ENCODE measurements around the gene VPS35.

Gene VPS35

DNA sequence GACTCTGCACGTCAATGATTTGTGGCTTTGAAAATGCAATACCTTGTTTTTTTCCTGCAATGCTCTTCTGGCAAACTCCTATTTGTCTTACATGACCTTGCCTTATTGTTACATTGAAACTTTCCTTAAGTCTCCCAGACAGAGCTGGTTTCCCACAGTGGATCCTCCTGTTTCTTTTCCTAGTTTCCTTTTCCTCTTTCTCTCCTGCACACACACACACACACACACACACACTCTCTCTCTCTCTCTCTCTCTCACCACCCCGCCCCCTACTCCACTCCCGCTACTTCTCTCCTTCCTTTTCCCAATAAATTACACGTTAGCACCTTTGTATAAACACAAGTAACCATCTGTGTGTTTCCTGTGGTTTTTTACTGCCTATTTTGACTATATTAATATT, 2.7 kb upstream of the VPS35 start (continued):
- TF ChIP-seq ZIC2 (tag by site-specific recombination; IDR thresholded peaks at IDR 0.05) = no peak
- TF ChIP-seq KLF9 (tag by site-specific recombination; IDR thresholded peaks at IDR 0.05; ENCODE audit: low read depth) = no peak
- TF ChIP-seq, protein P1, sequence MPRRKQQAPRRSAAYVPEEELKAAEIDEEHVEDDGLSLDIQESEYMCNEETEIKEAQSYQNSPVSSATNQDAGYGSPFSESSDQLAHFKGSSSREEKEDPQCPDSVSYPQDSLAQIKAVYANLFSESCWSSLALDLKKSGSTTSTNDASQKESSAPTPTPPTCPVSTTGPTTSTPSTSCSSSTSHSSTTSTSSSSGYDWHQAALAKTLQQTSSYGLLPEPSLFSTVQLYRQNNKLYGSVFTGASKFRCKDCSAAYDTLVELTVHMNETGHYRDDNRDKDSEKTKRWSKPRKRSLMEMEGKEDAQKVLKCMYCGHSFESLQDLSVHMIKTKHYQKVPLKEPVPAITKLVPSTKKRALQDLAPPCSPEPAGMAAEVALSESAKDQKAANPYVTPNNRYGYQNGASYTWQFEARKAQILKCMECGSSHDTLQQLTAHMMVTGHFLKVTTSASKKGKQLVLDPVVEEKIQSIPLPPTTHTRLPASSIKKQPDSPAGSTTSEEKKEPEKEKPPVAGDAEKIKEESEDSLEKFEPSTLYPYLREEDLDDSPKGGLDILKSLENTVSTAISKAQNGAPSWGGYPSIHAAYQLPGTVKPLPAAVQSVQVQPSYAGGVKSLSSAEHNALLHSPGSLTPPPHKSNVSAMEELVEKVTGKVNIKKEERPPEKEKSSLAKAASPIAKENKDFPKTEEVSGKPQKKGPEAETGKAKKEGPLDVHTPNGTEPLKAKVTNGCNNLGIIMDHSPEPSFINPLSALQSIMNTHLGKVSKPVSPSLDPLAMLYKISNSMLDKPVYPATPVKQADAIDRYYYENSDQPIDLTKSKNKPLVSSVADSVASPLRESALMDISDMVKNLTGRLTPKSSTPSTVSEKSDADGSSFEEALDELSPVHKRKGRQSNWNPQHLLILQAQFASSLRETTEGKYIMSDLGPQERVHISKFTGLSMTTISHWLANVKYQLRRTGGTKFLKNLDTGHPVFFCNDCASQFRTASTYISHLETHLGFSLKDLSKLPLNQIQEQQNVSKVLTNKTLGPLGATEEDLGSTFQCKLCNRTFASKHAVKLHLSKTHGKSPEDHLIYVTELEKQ (tag by site-specific recombination; IDR thresholded peaks at IDR 0.05; ENCODE audit: borderline replicate concordance) = no peak
- 0 out of 2 replicates have a peak, but pooled peaks have one; percentile 17 for TF ChIP-seq ZNF596 (tag by site-specific recombination; IDR thresholded peaks at IDR 0.05)
- TF ChIP-seq ZNF549 (tag by site-specific recombination; IDR thresholded peaks at IDR 0.05) = no peak
- no peak for TF ChIP-seq SCRT2 (tag by site-specific recombination; IDR thresholded peaks at IDR 0.05)
- TF ChIP-seq, protein P2, sequence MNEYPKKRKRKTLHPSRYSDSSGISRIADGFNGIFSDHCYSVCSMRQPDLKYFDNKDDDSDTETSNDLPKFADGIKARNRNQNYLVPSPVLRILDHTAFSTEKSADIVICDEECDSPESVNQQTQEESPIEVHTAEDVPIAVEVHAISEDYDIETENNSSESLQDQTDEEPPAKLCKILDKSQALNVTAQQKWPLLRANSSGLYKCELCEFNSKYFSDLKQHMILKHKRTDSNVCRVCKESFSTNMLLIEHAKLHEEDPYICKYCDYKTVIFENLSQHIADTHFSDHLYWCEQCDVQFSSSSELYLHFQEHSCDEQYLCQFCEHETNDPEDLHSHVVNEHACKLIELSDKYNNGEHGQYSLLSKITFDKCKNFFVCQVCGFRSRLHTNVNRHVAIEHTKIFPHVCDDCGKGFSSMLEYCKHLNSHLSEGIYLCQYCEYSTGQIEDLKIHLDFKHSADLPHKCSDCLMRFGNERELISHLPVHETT (tag by site-specific recombination; IDR thresholded peaks at IDR 0.05) = no peak
- TF ChIP-seq, protein P3, sequence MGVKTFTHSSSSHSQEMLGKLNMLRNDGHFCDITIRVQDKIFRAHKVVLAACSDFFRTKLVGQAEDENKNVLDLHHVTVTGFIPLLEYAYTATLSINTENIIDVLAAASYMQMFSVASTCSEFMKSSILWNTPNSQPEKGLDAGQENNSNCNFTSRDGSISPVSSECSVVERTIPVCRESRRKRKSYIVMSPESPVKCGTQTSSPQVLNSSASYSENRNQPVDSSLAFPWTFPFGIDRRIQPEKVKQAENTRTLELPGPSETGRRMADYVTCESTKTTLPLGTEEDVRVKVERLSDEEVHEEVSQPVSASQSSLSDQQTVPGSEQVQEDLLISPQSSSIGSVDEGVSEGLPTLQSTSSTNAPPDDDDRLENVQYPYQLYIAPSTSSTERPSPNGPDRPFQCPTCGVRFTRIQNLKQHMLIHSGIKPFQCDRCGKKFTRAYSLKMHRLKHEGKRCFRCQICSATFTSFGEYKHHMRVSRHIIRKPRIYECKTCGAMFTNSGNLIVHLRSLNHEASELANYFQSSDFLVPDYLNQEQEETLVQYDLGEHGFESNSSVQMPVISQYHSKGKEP (tag by site-specific recombination; IDR thresholded peaks at IDR 0.05) = 0 out of 2 replicates have a peak, but pooled peaks have one; percentile 12
- TF ChIP-seq ZNF292 (tag by site-specific recombination; IDR thresholded peaks at IDR 0.05; ENCODE audit: borderline replicate concordance, low read depth) = no peak
- peak; percentile 54 for TF ChIP-seq SP7 (tag by site-specific recombination; IDR thresholded peaks at IDR 0.05)
- TF ChIP-seq, protein P4, sequence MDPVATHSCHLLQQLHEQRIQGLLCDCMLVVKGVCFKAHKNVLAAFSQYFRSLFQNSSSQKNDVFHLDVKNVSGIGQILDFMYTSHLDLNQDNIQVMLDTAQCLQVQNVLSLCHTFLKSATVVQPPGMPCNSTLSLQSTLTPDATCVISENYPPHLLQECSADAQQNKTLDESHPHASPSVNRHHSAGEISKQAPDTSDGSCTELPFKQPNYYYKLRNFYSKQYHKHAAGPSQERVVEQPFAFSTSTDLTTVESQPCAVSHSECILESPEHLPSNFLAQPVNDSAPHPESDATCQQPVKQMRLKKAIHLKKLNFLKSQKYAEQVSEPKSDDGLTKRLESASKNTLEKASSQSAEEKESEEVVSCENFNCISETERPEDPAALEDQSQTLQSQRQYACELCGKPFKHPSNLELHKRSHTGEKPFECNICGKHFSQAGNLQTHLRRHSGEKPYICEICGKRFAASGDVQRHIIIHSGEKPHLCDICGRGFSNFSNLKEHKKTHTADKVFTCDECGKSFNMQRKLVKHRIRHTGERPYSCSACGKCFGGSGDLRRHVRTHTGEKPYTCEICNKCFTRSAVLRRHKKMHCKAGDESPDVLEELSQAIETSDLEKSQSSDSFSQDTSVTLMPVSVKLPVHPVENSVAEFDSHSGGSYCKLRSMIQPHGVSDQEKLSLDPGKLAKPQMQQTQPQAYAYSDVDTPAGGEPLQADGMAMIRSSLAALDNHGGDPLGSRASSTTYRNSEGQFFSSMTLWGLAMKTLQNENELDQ (tag by site-specific recombination; IDR thresholded peaks at IDR 0.05; ENCODE audit: low read depth) = no peak
- TF ChIP-seq, protein P5, sequence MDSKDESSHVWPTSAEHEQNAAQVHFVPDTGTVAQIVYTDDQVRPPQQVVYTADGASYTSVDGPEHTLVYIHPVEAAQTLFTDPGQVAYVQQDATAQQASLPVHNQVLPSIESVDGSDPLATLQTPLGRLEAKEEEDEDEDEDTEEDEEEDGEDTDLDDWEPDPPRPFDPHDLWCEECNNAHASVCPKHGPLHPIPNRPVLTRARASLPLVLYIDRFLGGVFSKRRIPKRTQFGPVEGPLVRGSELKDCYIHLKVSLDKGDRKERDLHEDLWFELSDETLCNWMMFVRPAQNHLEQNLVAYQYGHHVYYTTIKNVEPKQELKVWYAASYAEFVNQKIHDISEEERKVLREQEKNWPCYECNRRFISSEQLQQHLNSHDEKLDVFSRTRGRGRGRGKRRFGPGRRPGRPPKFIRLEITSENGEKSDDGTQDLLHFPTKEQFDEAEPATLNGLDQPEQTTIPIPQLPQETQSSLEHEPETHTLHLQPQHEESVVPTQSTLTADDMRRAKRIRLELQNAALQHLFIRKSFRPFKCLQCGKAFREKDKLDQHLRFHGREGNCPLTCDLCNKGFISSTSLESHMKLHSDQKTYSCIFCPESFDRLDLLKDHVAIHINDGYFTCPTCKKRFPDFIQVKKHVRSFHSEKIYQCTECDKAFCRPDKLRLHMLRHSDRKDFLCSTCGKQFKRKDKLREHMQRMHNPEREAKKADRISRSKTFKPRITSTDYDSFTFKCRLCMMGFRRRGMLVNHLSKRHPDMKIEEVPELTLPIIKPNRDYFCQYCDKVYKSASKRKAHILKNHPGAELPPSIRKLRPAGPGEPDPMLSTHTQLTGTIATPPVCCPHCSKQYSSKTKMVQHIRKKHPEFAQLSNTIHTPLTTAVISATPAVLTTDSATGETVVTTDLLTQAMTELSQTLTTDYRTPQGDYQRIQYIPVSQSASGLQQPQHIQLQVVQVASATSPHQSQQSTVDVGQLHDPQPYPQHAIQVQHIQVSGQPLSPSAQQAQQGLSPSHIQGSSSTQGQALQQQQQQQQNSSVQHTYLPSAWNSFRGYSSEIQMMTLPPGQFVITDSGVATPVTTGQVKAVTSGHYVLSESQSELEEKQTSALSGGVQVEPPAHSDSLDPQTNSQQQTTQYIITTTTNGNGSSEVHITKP (tag by site-specific recombination; IDR thresholded peaks at IDR 0.05) = no peak
- TF ChIP-seq ZNF785 (tag by site-specific recombination; IDR thresholded peaks at IDR 0.05) = no peak
